Astrocyte (in vitro differentiated cells and primary cell): ENCODE data around the gene SLC25A43.

Experiments used
- EZH2 ChIP-seq: IDR thresholded peaks from 2 replicates; pipeline ENCODE4 v1.6.1; 2012; ENCODE audit warnings: mild to moderate bottlenecking, low read length, inconsistent platforms; ENCODE audit not compliant: insufficient read depth
- TF ChIP-seq, protein P1 (sequence below): IDR thresholded peaks from 2 replicates; pipeline ENCODE4 v1.5.1; 2011; ENCODE audit warnings: low read depth, mild to moderate bottlenecking, inconsistent platforms, low read length, moderate library complexity; ENCODE audit not compliant: insufficient read depth

DNA sequence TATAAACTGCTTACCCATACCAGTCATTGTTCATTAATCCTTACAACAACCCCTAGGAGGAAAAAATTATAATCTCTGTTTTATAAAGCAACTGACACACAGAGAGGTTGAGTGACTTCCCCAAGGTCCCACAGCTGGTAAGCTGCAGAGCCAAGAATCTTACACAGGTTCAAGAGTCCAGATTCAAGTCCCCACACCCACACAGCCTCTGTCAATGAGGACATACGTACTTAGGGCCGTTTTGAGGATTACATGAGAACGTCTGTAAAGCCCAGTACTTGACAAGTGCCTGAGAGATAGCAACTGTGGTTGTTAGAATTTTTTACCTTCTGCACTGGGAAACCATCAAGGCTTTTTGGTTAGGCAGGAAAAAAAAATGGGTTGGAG lies 556 bp upstream of the SLC25A43 start:
- TF ChIP-seq, protein P1, sequence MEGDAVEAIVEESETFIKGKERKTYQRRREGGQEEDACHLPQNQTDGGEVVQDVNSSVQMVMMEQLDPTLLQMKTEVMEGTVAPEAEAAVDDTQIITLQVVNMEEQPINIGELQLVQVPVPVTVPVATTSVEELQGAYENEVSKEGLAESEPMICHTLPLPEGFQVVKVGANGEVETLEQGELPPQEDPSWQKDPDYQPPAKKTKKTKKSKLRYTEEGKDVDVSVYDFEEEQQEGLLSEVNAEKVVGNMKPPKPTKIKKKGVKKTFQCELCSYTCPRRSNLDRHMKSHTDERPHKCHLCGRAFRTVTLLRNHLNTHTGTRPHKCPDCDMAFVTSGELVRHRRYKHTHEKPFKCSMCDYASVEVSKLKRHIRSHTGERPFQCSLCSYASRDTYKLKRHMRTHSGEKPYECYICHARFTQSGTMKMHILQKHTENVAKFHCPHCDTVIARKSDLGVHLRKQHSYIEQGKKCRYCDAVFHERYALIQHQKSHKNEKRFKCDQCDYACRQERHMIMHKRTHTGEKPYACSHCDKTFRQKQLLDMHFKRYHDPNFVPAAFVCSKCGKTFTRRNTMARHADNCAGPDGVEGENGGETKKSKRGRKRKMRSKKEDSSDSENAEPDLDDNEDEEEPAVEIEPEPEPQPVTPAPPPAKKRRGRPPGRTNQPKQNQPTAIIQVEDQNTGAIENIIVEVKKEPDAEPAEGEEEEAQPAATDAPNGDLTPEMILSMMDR, result no peak
- TF ChIP-seq EZH2, result no peak
